Measurements from ENCODE around the gene CES3. TPM values are rescaled to one million over a fixed set of nuclear protein-coding genes. Genes with fewer than 3 reads are reported as not detected.

Gene CES3
- polyA plus RNA-seq, 1 donor from 2014 or later = 1.8 TPM

DNA sequence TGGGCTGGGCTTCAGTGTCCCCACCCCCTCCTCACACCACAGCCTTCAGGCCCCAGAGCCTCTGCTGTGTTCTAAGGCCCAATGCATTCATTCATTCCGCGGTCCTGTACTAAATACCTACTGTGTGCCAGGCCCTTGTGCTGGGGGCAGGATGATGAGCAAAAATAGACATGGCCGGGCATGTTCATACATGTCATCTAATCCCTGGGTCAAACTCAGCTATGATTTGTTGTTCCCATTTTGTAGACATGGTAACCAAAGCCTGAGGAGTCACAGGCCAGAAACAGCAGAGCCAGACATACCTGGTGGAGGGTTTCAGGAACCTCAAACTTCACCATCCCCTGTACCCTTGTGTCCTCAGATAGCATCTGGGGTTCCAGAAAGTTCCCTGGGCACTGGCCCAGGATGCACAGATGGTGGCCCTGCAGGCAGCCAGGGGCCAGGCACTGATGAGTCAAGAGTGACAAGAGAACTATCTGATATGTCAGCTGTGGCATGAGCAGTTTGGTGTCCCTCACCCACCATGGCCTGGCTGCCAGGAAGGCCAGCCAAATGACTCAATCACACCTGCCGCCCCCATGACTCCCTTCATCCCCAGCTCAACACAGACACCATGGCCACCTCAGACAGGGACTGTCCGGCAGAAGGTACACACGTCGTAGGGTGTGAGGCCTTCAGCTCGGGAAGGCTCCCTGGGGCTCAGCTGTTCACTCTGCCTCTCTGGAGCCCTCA lies 33.0 kb upstream of the CES3 start:
- Histone ChIP-seq H3K36me3 (ENCODE audit: insufficient read depth, low read length) (no peaks in the 10 kb centered on the region), H3K27me3 (ENCODE audit: insufficient read depth, low read depth, low read length) (peaks cover 33% of the 10 kb centered on the region), H2AFZ (ENCODE audit: low read depth, low read length) (no peak overlapping the region), H3K4me3 (ENCODE audit: low read length) (no peak overlapping the region), H4K20me1 (ENCODE audit: insufficient read depth) (no peaks in the 10 kb centered on the region), H3K9ac (ENCODE audit: low read length) (no peak overlapping the region), H3K4me2 (ENCODE audit: low read length) (no peak overlapping the region), H3K27ac (ENCODE audit: low read length) (no peak overlapping the region), H3F3A (ENCODE audit: insufficient read depth, low read length, poor library complexity, severe bottlenecking) (no peaks in the 10 kb centered on the region), H3K9me3 (ENCODE audit: low read length) (no peaks in the 10 kb centered on the region), H3K9me2 (ENCODE audit: insufficient read depth, low read length) (no peaks in the 10 kb centered on the region), H3K79me2 (replicated peaks; ENCODE audit: insufficient read depth, low read length) (no peaks in the 10 kb centered on the region)
- TF ChIP-seq, protein P1, sequence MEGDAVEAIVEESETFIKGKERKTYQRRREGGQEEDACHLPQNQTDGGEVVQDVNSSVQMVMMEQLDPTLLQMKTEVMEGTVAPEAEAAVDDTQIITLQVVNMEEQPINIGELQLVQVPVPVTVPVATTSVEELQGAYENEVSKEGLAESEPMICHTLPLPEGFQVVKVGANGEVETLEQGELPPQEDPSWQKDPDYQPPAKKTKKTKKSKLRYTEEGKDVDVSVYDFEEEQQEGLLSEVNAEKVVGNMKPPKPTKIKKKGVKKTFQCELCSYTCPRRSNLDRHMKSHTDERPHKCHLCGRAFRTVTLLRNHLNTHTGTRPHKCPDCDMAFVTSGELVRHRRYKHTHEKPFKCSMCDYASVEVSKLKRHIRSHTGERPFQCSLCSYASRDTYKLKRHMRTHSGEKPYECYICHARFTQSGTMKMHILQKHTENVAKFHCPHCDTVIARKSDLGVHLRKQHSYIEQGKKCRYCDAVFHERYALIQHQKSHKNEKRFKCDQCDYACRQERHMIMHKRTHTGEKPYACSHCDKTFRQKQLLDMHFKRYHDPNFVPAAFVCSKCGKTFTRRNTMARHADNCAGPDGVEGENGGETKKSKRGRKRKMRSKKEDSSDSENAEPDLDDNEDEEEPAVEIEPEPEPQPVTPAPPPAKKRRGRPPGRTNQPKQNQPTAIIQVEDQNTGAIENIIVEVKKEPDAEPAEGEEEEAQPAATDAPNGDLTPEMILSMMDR (IDR thresholded peaks at IDR 0.05; ENCODE audit: poor library complexity, severe bottlenecking) = no peak
- TF ChIP-seq EZH2 (IDR thresholded peaks at IDR 0.05; ENCODE audit: borderline replicate concordance, insufficient read depth, low read length, poor library complexity, severe bottlenecking) = no peak
- TF ChIP-seq TAF1 (IDR thresholded peaks at IDR 0.05; ENCODE audit: low read depth) = no peak
- no peak for TF ChIP-seq EP300 (conservative IDR thresholded peaks at IDR 0.05; ENCODE audit: poor library complexity, severe bottlenecking)
- TF ChIP-seq MXI1 (conservative IDR thresholded peaks at IDR 0.05; ENCODE audit: poor library complexity, severe bottlenecking) = no peak
- TF ChIP-seq POLR2AphosphoS5 (IDR thresholded peaks at IDR 0.05) = no peak
- no peak for TF ChIP-seq RAD21 (conservative IDR thresholded peaks at IDR 0.05)
- no peak for TF ChIP-seq SMC3 (conservative IDR thresholded peaks at IDR 0.05; ENCODE audit: poor library complexity)
- TF ChIP-seq, protein P2, sequence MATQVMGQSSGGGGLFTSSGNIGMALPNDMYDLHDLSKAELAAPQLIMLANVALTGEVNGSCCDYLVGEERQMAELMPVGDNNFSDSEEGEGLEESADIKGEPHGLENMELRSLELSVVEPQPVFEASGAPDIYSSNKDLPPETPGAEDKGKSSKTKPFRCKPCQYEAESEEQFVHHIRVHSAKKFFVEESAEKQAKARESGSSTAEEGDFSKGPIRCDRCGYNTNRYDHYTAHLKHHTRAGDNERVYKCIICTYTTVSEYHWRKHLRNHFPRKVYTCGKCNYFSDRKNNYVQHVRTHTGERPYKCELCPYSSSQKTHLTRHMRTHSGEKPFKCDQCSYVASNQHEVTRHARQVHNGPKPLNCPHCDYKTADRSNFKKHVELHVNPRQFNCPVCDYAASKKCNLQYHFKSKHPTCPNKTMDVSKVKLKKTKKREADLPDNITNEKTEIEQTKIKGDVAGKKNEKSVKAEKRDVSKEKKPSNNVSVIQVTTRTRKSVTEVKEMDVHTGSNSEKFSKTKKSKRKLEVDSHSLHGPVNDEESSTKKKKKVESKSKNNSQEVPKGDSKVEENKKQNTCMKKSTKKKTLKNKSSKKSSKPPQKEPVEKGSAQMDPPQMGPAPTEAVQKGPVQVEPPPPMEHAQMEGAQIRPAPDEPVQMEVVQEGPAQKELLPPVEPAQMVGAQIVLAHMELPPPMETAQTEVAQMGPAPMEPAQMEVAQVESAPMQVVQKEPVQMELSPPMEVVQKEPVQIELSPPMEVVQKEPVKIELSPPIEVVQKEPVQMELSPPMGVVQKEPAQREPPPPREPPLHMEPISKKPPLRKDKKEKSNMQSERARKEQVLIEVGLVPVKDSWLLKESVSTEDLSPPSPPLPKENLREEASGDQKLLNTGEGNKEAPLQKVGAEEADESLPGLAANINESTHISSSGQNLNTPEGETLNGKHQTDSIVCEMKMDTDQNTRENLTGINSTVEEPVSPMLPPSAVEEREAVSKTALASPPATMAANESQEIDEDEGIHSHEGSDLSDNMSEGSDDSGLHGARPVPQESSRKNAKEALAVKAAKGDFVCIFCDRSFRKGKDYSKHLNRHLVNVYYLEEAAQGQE (IDR thresholded peaks at IDR 0.05; ENCODE audit: borderline replicate concordance) = no peak

GRCh38 chr16:66928702-66929388 lies 32.2 kb upstream of the CES3 start:
- Histone ChIP-seq H3K27me3 (ENCODE audit: insufficient read depth, low read depth, low read length) (peaks cover 25% of the 10 kb centered on the region), H3K79me2 (replicated peaks; ENCODE audit: insufficient read depth, low read length) (peaks cover 6% of the 10 kb centered on the region), H3K9ac (ENCODE audit: low read length) (no peak overlapping the region), H3K36me3 (ENCODE audit: insufficient read depth, low read length) (no peaks in the 10 kb centered on the region), H3K27ac (ENCODE audit: low read length) (no peak overlapping the region), H4K20me1 (ENCODE audit: insufficient read depth) (no peaks in the 10 kb centered on the region), H3F3A (ENCODE audit: insufficient read depth, low read length, poor library complexity, severe bottlenecking) (no peaks in the 10 kb centered on the region), H3K9me3 (ENCODE audit: low read length) (no peaks in the 10 kb centered on the region), H3K4me2 (ENCODE audit: low read length) (no peak overlapping the region), H3K4me3 (ENCODE audit: low read length) (no peak overlapping the region), H2AFZ (ENCODE audit: low read depth, low read length) (no peak overlapping the region), H3K9me2 (ENCODE audit: insufficient read depth, low read length) (no peaks in the 10 kb centered on the region)
- no peak for TF ChIP-seq EP300 (conservative IDR thresholded peaks at IDR 0.05; ENCODE audit: poor library complexity, severe bottlenecking)
- TF ChIP-seq SMC3 (conservative IDR thresholded peaks at IDR 0.05; ENCODE audit: poor library complexity) = no peak
- TF ChIP-seq, protein P2 (IDR thresholded peaks at IDR 0.05; ENCODE audit: borderline replicate concordance) = no peak
- no peak for TF ChIP-seq RAD21 (conservative IDR thresholded peaks at IDR 0.05)
- TF ChIP-seq, protein P1 (IDR thresholded peaks at IDR 0.05; ENCODE audit: poor library complexity, severe bottlenecking) = no peak
- TF ChIP-seq EZH2 (IDR thresholded peaks at IDR 0.05; ENCODE audit: borderline replicate concordance, insufficient read depth, low read length, poor library complexity, severe bottlenecking) = no peak
